Testis (tissue), 2 donors: ENCODE measurements around the gene TMEM151B.

ENCODE experiments used
- POLR2A ChIP-seq: fragments of 450-650 bp; IDR thresholded peaks from one replicate; pipeline ENCODE4 v1.6.1; 2017; ENCODE audit warnings: antibody characterized with exemption, mild to moderate bottlenecking, moderate library complexity
- TF ChIP-seq, protein P1 (sequence below), 3 experiments: fragments of 450-650 bp in 2 of 3; fragments of 200-600 bp in 1 of 3; sonication (generic) in 1 of 3; IDR thresholded peaks; one replicate each; pipeline ENCODE4 v1.5.1; 2016 to 2019; ENCODE audit warnings: antibody characterized with exemption in 3 of 3, mild to moderate bottlenecking in 2 of 3, moderate library complexity in 1 of 3

DNA sequence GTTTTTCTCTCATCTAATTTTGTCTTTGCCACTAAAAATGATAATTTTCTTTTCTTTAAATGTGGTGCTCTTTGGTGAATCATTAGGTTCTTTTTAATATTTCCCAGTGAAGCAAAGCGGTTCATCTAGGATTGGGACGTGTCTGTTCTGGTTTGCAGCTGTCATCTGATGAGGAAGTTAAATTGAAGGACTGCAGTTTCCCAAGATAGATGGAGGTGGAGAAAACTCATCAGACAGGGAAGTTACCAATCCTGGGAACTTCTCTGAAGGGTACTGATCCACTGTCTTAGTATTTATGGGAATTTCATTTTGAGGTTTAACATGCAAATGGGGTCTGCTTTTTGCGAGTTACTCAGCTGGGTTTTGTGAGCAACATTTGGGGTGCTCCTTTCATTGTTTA, 45.3 kb downstream of the TMEM151B start:
- TF ChIP-seq, protein P1, sequence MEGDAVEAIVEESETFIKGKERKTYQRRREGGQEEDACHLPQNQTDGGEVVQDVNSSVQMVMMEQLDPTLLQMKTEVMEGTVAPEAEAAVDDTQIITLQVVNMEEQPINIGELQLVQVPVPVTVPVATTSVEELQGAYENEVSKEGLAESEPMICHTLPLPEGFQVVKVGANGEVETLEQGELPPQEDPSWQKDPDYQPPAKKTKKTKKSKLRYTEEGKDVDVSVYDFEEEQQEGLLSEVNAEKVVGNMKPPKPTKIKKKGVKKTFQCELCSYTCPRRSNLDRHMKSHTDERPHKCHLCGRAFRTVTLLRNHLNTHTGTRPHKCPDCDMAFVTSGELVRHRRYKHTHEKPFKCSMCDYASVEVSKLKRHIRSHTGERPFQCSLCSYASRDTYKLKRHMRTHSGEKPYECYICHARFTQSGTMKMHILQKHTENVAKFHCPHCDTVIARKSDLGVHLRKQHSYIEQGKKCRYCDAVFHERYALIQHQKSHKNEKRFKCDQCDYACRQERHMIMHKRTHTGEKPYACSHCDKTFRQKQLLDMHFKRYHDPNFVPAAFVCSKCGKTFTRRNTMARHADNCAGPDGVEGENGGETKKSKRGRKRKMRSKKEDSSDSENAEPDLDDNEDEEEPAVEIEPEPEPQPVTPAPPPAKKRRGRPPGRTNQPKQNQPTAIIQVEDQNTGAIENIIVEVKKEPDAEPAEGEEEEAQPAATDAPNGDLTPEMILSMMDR (IDR thresholded peaks at IDR 0.05), result no peak
- TF ChIP-seq POLR2A, result no peak
